K562 (cell line): ENCODE measurements around the gene MITF. TPM values are rescaled to one million over a fixed set of nuclear protein-coding genes. Genes with fewer than 3 reads are reported as not detected.

Experiments used
- BCOR ChIP-seq: fragments of 450-650 bp; IDR thresholded peaks from 2 replicates; pipeline ENCODE4 v1.6.1; 2016
- CCAR2 ChIP-seq: fragments of 200-400 bp; formaldehyde crosslinking; IDR thresholded peaks from 2 replicates; pipeline ENCODE4 v1.6.1; 2017; ENCODE audit warnings: mild to moderate bottlenecking, low read depth, low read length
- ETV6 ChIP-seq, 3 experiments: fragments of 150-350 bp in 1 of 3; sonication (generic) in 1 of 3; formaldehyde crosslinking in 1 of 3; IDR thresholded peaks; 2 replicates each; pipeline versions ENCODE4 v1.6.1 to v1.8.0; 2014 to 2022; ENCODE audit warnings: borderline replicate concordance in 2 of 3, low read depth in 2 of 3, antibody characterized with exemption in 1 of 3, low read length in 1 of 3, mild to moderate bottlenecking in 1 of 3, missing genetic modification reagents in 1 of 3
- GATAD2B ChIP-seq: fragments of 450-650 bp; IDR thresholded peaks from 2 replicates; pipeline ENCODE4 v1.6.1; 2017; ENCODE audit warnings: mild to moderate bottlenecking, borderline replicate concordance
- HDAC3 ChIP-seq: fragments of 450-650 bp; IDR thresholded peaks from 2 replicates; pipeline ENCODE4 v1.6.1; 2018; ENCODE audit warnings: borderline replicate concordance, mild to moderate bottlenecking, moderate library complexity; ENCODE audit not compliant: partially characterized antibody
- HLTF ChIP-seq: fragments of 450-650 bp; IDR thresholded peaks from 2 replicates; pipeline ENCODE4 v1.6.1; 2016
- NELFE ChIP-seq: IDR thresholded peaks from 2 replicates; pipeline ENCODE4 v1.6.1; 2011; ENCODE audit warnings: mild to moderate bottlenecking; ENCODE audit not compliant: insufficient read depth, insufficient read length
- PHB ChIP-seq: fragments of 250-450 bp; sonication (Bioruptor Pico); IDR thresholded peaks from 2 replicates; pipeline ENCODE4 v1.5.0; 2021
- SOX6 ChIP-seq: fragments of 450-650 bp; IDR thresholded peaks from 2 replicates; pipeline ENCODE4 v1.6.1; 2014; ENCODE audit warnings: mild to moderate bottlenecking
- STAG1 ChIP-seq: sonication (generic); formaldehyde crosslinking; IDR thresholded peaks from 2 replicates; pipeline ENCODE4 v1.5.0; 2020; ENCODE audit warnings: missing genetic modification reagents, borderline replicate concordance
- TEAD1 ChIP-seq, 2 experiments: fragments of 450-650 bp in 1 of 2; sonication (generic) in 1 of 2; formaldehyde crosslinking; IDR thresholded peaks; 2 replicates each; pipeline versions ENCODE4 v1.4.0 to v1.8.0; 2020 to 2022; ENCODE audit warnings: mild to moderate bottlenecking in 2 of 2, missing genetic modification reagents in 1 of 2
- TEAD2 ChIP-seq: fragments of 450-650 bp; IDR thresholded peaks from 2 replicates; pipeline ENCODE4 v1.6.1; 2016; ENCODE audit warnings: missing genetic modification characterization, control low read depth, missing compliant biosample characterization
- TRIM28 ChIP-seq: fragments of 450-650 bp; IDR thresholded peaks from 2 replicates; pipeline ENCODE4 v1.6.1; 2017
- ZNF354B ChIP-seq: fragments of 250-450 bp; sonication (Bioruptor Pico); IDR thresholded peaks from 2 replicates; pipeline ENCODE4 v1.4.0; 2020
- ZNF699 ChIP-seq: fragments of 250-450 bp; sonication (Bioruptor Pico); IDR thresholded peaks from 2 replicates; pipeline ENCODE4 v1.8.0; 2021; ENCODE audit warnings: mild to moderate bottlenecking, moderate library complexity; ENCODE audit not compliant: insufficient replicate concordance
- polyA plus RNA-seq, 8 experiments: library from polyadenylated mRNA; depleted of rRNA in 4 of 8; stranded (reverse) in 5 of 8; unstranded in 3 of 8; fragments of >200 nt; fragmentation: Nextera tagmentation in 2 of 8; fragmentation: Illumina TruSeq in 1 of 8; extraction: Ambion mirVana in 2 of 8; extraction: Trizol in 1 of 8; gene quantifications; 2 replicates each; pipeline versions ENCODE4 v1.2.1 to v1.2.3, GENCODE V29; 2011 to 2014; ENCODE audit warnings: inconsistent platforms in 1 of 8, missing spikeins in 1 of 8
- total RNA-seq, 7 experiments: library from RNA; depleted of rRNA in 6 of 7; stranded (reverse); fragments of >200 nt in 6 of 7; fragmentation: Illumina TruSeq in 2 of 7; extraction: Trizol in 2 of 7; gene quantifications; 2 replicates each; pipeline versions ENCODE4 v1.2.1 to v1.2.3, GENCODE V29; 2011 to 2021; ENCODE audit warnings: low replicate concordance in 1 of 7
- TF ChIP-seq, protein P1 (sequence below): fragments of 250-450 bp; sonication (Bioruptor Pico); IDR thresholded peaks from 2 replicates; pipeline ENCODE4 v1.9.0; 2021; ENCODE audit warnings: mild to moderate bottlenecking, inconsistent platforms
- TF ChIP-seq, protein P2 (sequence below): sonication (generic); formaldehyde crosslinking; IDR thresholded peaks from 2 replicates; pipeline ENCODE4 v1.8.1; 2023; ENCODE audit warnings: mild to moderate bottlenecking, missing genetic modification reagents
- TF ChIP-seq, protein P3 (sequence below): fragments of 250-450 bp; sonication (Bioruptor Pico); IDR thresholded peaks from 2 replicates; pipeline ENCODE4 v1.5.0; 2020; ENCODE audit warnings: mild to moderate bottlenecking, borderline replicate concordance
- TF ChIP-seq, protein P4 (sequence below): IDR thresholded peaks from 2 replicates; pipeline ENCODE4 v1.6.1; 2016; ENCODE audit warnings: missing genetic modification characterization, missing compliant biosample characterization
- TF ChIP-seq, protein P5 (sequence below): fragments of 450-650 bp; formaldehyde crosslinking; IDR thresholded peaks from 2 replicates; pipeline ENCODE4 v1.4.0; 2020; ENCODE audit warnings: mild to moderate bottlenecking

MITF gene
- total and polyA plus RNA-seq, 9 of the 15 experiments (the other 6 are each of a cell fraction or from before 2014, with no cell fraction given), result 5.6 to 14.9 (median 11.1) TPM

DNA sequence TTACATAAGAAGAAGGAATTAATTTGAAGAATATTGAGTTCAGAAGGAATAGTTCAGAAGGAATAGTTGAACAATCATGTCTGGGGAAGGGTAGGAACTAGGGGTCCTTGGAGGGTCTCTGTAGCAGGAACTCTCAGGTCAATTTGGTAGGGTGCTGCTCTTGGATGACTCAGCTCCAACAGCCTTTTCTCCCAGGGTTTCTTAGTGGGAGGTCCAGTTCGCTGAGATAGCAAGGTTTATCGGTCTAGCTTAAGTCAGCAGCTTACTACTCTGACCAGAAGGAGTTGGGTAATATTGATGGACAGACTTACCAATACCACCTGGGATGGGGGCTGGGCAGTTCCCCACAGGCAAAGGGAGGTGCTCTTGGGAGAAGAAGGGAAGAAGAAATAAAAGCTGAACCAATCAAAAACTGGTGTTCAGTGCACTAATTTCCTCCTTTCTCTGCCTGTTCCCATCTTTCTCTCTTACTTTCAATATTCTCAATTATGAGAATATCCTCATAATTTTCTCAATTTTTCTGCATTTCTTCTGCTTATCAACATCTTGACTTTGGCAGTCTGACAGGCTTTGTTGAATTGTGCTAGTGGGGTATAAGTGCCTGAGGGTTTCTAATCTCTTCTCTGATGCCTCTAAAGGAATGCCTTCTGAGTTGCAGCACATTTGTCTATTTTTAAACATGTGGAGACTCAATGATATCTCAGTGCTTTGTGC, 14.4 kb upstream of the MITF start (continued):
- TF ChIP-seq BCOR, result no peak
- no peak for TF ChIP-seq ETV6 (IDR thresholded peaks at IDR 0.05; ENCODE audit: borderline replicate concordance in 1 of 2, low read depth in 2 of 2, low read length in 1 of 2)
- no peak for TF ChIP-seq ETV6 (CRISPR knock-in tag; IDR thresholded peaks at IDR 0.05; ENCODE audit: borderline replicate concordance)
- peak; percentile 82 for TF ChIP-seq SOX6
- no peak for TF ChIP-seq TEAD2
- TF ChIP-seq, protein P1, sequence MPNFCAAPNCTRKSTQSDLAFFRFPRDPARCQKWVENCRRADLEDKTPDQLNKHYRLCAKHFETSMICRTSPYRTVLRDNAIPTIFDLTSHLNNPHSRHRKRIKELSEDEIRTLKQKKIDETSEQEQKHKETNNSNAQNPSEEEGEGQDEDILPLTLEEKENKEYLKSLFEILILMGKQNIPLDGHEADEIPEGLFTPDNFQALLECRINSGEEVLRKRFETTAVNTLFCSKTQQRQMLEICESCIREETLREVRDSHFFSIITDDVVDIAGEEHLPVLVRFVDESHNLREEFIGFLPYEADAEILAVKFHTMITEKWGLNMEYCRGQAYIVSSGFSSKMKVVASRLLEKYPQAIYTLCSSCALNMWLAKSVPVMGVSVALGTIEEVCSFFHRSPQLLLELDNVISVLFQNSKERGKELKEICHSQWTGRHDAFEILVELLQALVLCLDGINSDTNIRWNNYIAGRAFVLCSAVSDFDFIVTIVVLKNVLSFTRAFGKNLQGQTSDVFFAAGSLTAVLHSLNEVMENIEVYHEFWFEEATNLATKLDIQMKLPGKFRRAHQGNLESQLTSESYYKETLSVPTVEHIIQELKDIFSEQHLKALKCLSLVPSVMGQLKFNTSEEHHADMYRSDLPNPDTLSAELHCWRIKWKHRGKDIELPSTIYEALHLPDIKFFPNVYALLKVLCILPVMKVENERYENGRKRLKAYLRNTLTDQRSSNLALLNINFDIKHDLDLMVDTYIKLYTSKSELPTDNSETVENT (CRISPR knock-in tag), result no peak
- TF ChIP-seq, protein P2, sequence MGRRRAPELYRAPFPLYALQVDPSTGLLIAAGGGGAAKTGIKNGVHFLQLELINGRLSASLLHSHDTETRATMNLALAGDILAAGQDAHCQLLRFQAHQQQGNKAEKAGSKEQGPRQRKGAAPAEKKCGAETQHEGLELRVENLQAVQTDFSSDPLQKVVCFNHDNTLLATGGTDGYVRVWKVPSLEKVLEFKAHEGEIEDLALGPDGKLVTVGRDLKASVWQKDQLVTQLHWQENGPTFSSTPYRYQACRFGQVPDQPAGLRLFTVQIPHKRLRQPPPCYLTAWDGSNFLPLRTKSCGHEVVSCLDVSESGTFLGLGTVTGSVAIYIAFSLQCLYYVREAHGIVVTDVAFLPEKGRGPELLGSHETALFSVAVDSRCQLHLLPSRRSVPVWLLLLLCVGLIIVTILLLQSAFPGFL (CRISPR knock-in tag), result no peak
- no peak for TF ChIP-seq ZNF354B (CRISPR knock-in tag)
- no peak for TF ChIP-seq ZNF699 (CRISPR knock-in tag)
- TF ChIP-seq NELFE, result no peak
- TF ChIP-seq TEAD1 (CRISPR knock-in tag; IDR thresholded peaks at IDR 0.05), result peak in 1 of 2 experiments; percentile 34; a peak in 1 of 4 replicates
- no peak for TF ChIP-seq HLTF
- peak; percentile 61 for TF ChIP-seq HDAC3
- no peak for TF ChIP-seq STAG1 (CRISPR knock-in tag)
- TF ChIP-seq, protein P3, sequence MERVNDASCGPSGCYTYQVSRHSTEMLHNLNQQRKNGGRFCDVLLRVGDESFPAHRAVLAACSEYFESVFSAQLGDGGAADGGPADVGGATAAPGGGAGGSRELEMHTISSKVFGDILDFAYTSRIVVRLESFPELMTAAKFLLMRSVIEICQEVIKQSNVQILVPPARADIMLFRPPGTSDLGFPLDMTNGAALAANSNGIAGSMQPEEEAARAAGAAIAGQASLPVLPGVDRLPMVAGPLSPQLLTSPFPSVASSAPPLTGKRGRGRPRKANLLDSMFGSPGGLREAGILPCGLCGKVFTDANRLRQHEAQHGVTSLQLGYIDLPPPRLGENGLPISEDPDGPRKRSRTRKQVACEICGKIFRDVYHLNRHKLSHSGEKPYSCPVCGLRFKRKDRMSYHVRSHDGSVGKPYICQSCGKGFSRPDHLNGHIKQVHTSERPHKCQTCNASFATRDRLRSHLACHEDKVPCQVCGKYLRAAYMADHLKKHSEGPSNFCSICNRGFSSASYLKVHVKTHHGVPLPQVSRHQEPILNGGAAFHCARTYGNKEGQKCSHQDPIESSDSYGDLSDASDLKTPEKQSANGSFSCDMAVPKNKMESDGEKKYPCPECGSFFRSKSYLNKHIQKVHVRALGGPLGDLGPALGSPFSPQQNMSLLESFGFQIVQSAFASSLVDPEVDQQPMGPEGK (CRISPR knock-in tag), result no peak
- TF ChIP-seq CCAR2, result no peak
- peak; percentile 78; the same call in 1 of the 2 replicates for TF ChIP-seq GATAD2B
- TF ChIP-seq, protein P4, sequence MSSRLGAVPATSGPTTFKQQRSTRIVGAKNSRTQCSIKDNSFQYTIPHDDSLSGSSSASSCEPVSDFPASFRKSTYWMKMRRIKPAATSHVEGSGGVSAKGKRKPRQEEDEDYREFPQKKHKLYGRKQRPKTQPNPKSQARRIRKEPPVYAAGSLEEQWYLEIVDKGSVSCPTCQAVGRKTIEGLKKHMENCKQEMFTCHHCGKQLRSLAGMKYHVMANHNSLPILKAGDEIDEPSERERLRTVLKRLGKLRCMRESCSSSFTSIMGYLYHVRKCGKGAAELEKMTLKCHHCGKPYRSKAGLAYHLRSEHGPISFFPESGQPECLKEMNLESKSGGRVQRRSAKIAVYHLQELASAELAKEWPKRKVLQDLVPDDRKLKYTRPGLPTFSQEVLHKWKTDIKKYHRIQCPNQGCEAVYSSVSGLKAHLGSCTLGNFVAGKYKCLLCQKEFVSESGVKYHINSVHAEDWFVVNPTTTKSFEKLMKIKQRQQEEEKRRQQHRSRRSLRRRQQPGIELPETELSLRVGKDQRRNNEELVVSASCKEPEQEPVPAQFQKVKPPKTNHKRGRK (tag), result no peak
- TF ChIP-seq, protein P5, sequence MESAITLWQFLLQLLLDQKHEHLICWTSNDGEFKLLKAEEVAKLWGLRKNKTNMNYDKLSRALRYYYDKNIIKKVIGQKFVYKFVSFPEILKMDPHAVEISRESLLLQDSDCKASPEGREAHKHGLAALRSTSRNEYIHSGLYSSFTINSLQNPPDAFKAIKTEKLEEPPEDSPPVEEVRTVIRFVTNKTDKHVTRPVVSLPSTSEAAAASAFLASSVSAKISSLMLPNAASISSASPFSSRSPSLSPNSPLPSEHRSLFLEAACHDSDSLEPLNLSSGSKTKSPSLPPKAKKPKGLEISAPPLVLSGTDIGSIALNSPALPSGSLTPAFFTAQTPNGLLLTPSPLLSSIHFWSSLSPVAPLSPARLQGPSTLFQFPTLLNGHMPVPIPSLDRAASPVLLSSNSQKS (CRISPR knock-in tag), result no peak
- no peak for TF ChIP-seq PHB (CRISPR knock-in tag)
- peak; percentile 25; the same call in 1 of the 2 replicates for TF ChIP-seq TRIM28
